Fibroblast of lung (primary cell): Measurements from ENCODE around the gene AGAP1. TPM values are rescaled to one million over a fixed set of nuclear protein-coding genes. Genes with fewer than 3 reads are reported as not detected.

Experiments used
- DNase-seq, 2 donors: peaks; one replicate each; pipeline versions ENCODE4 v3.0.0 to v3.0.0-alpha.2; 2010; ENCODE audit warnings: low read depth in 2 of 2
- H2AFZ ChIP-seq: 2 replicates; pipeline ENCODE4 v1.5.1; 2012; ENCODE audit warnings: low read length, control low read depth, inconsistent platforms
- H3K27ac ChIP-seq: 2 replicates; pipeline ENCODE4 v1.5.1; 2011; ENCODE audit warnings: low read length, control low read depth; ENCODE audit not compliant: insufficient read depth
- H3K27me3 ChIP-seq: 2 replicates; pipeline ENCODE4 v1.5.1; 2011; ENCODE audit warnings: mild to moderate bottlenecking, low read length; ENCODE audit not compliant: control insufficient read depth, insufficient read depth
- H3K36me3 ChIP-seq: 2 replicates; pipeline ENCODE4 v1.5.1; 2011; ENCODE audit warnings: low read length; ENCODE audit not compliant: control insufficient read depth, insufficient read depth
- H3K4me1 ChIP-seq: 2 replicates; pipeline ENCODE4 v1.5.1; 2011; ENCODE audit warnings: low read length; ENCODE audit not compliant: control insufficient read depth, insufficient read depth; ENCODE audit errors: extremely low read depth
- H3K4me2 ChIP-seq: 2 replicates; pipeline ENCODE4 v1.5.1; 2011; ENCODE audit warnings: low read length, control low read depth; ENCODE audit not compliant: insufficient read depth; ENCODE audit errors: extremely low read depth
- H3K4me3 ChIP-seq, 4 experiments: fragments of 200-600 bp in 1 of 4; sonication (generic) in 1 of 4; replicated peaks in 1 of 4; 2 replicates each; pipeline ENCODE4 v1.5.1; 2011 to 2016; ENCODE audit warnings: low read length in 4 of 4, low read depth in 3 of 4, mild to moderate bottlenecking in 3 of 4, control low read depth in 2 of 4, inconsistent platforms in 1 of 4, mixed read lengths in 1 of 4; ENCODE audit not compliant: insufficient read depth in 1 of 4; ENCODE audit errors: control extremely low read depth in 1 of 4
- H3K79me2 ChIP-seq: 2 replicates; pipeline ENCODE4 v1.5.1; 2012; ENCODE audit warnings: mild to moderate bottlenecking, low read length, inconsistent platforms; ENCODE audit not compliant: control insufficient read depth, insufficient read depth
- H3K9ac ChIP-seq: 2 replicates; pipeline ENCODE4 v1.5.1; 2011; ENCODE audit warnings: mild to moderate bottlenecking, low read length, control low read depth; ENCODE audit not compliant: insufficient read depth
- H3K9me3 ChIP-seq: 2 replicates; pipeline ENCODE4 v1.5.1; 2012; ENCODE audit warnings: low read depth, low read length; ENCODE audit not compliant: control insufficient read depth, insufficient read depth
- H4K20me1 ChIP-seq: 2 replicates; pipeline ENCODE4 v1.5.1; 2011; ENCODE audit warnings: low read length; ENCODE audit not compliant: control insufficient read depth, insufficient read depth; ENCODE audit errors: extremely low read depth
- EZH2 ChIP-seq: IDR thresholded peaks from 2 replicates; pipeline ENCODE4 v1.5.1; 2012; ENCODE audit warnings: low read length, control low read depth, mild to moderate bottlenecking; ENCODE audit errors: missing control alignments
- polyA plus RNA-seq, 2 donors: library from polyadenylated mRNA; depleted of rRNA in 1 of 2; stranded (reverse) in 1 of 2; unstranded in 1 of 2; fragments of >200 nt; gene quantifications; 2 replicates each; pipeline ENCODE4 v1.2.1, GENCODE V29; 2011 to 2012; ENCODE audit warnings: missing spikeins in 1 of 2
- total RNA-seq: library from RNA; depleted of rRNA; stranded (reverse); fragments of >200 nt; gene quantifications from 2 replicates; pipeline ENCODE4 v1.2.1, GENCODE V29; 2014
- TF ChIP-seq, protein P1 (sequence below), 2 donors: IDR thresholded peaks in 1 of 2; conservative IDR thresholded peaks in 1 of 2; 1 replicate in 1 of 2; 2 replicates in 1 of 2; pipeline ENCODE4 v1.5.1; 2011 to 2012; ENCODE audit warnings: low read length in 2 of 2, control low read depth in 1 of 2, inconsistent platforms in 1 of 2, low read depth in 1 of 2, mild to moderate bottlenecking in 1 of 2

Gene AGAP1
- total and polyA plus RNA-seq, 2 donors (not counting 1 experiment from before 2014, with no cell fraction given) = 10.6 to 14.0 TPM

DNA sequence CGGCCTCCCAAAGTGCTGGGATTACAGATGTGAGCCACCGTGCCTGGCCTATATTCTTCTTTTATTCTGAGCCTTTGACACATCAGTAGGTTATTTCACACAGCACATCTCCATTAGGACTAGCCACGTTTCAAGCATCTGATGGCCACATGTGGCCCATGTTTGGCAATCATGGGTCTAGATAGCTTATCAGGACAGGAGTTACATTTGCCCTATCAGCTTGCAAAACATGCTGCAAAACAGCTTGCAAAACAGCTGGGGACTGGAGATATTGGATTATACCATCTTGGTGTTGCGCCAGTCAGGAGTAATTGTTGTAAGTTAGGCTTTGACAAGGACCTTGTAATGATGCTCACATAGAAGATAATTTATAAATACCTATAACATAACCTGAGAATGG is 579.4 kb downstream of the AGAP1 start:
- H3K4me3 ChIP-seq = no peak overlapping the region
- H3K4me1 ChIP-seq = no peaks in the 10 kb centered on the region
- H2AFZ ChIP-seq = no peak overlapping the region
- TF ChIP-seq, protein P1, sequence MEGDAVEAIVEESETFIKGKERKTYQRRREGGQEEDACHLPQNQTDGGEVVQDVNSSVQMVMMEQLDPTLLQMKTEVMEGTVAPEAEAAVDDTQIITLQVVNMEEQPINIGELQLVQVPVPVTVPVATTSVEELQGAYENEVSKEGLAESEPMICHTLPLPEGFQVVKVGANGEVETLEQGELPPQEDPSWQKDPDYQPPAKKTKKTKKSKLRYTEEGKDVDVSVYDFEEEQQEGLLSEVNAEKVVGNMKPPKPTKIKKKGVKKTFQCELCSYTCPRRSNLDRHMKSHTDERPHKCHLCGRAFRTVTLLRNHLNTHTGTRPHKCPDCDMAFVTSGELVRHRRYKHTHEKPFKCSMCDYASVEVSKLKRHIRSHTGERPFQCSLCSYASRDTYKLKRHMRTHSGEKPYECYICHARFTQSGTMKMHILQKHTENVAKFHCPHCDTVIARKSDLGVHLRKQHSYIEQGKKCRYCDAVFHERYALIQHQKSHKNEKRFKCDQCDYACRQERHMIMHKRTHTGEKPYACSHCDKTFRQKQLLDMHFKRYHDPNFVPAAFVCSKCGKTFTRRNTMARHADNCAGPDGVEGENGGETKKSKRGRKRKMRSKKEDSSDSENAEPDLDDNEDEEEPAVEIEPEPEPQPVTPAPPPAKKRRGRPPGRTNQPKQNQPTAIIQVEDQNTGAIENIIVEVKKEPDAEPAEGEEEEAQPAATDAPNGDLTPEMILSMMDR (conservative IDR thresholded peaks at IDR 0.05 in 1 of 2, IDR thresholded peaks at IDR 0.05 in 1 of 2; ENCODE audit: low read depth in 1 of 2, low read length in 2 of 2) = no peak
- no peak for TF ChIP-seq EZH2
- no peak for DNase-seq
- H3K79me2 ChIP-seq = no peaks in the 10 kb centered on the region
- no peak overlapping the region for H3K4me2 ChIP-seq
- H3K27me3 ChIP-seq = no peaks in the 10 kb centered on the region
- H3K9ac ChIP-seq = no peak overlapping the region
- H3K27ac ChIP-seq = no peak overlapping the region
- H3K9me3 ChIP-seq = no peaks in the 10 kb centered on the region
- no peaks in the 10 kb centered on the region for H4K20me1 ChIP-seq
- no peaks in the 10 kb centered on the region for H3K36me3 ChIP-seq

DNA sequence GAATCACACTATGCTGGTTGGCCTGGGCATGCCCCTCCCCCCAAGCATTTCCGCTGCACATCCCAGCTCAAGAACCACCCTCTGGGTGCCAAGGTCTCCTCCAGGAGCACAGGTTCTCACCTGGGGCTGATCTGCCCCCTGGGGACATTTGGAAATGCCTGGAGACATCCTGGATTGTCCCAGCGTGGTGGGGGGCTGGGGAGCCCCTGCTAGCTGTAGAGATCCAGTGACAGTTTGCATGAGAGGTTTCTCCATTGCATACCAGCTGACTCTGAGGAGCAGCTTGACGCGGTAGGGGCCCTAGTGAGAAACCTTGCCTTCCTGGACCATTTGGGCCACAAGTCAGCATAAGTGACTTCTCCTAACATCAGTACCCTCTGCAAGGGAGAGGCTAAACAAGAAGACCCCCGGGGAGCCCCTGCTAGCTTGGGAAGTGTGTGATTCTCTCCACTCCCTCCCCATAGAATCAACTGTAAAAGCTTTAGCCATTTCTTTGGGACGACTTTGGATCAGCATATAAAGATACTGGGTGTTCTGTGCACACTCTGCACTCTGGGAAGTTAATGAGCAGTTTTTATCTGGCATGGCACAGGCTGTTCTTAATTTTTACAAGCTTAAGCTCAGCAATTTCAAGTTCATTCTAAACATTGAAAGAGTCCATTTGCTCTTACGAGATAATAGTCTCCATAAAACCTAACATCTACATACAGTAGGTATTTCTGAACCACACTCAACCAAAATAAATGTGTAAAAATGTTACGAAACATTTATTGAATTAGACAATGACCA is 580.2 kb downstream of the AGAP1 start:
- H3K36me3 ChIP-seq = no peaks in the 10 kb centered on the region
- no peak for DNase-seq
- H3K4me1 ChIP-seq = no peaks in the 10 kb centered on the region
- no peaks in the 10 kb centered on the region for H3K9me3 ChIP-seq
- no peaks in the 10 kb centered on the region for H4K20me1 ChIP-seq
- no peak for TF ChIP-seq EZH2
- TF ChIP-seq, protein P1 (conservative IDR thresholded peaks at IDR 0.05 in 1 of 2, IDR thresholded peaks at IDR 0.05 in 1 of 2; ENCODE audit: low read depth in 1 of 2, low read length in 2 of 2) = no peak
- no peaks in the 10 kb centered on the region for H3K27me3 ChIP-seq
- no peak overlapping the region for H2AFZ ChIP-seq
- no peak overlapping the region for H3K4me2 ChIP-seq
- H3K79me2 ChIP-seq = no peaks in the 10 kb centered on the region
- no peak overlapping the region for H3K9ac ChIP-seq
- H3K27ac ChIP-seq = no peak overlapping the region
- H3K4me3 ChIP-seq = no peak overlapping the region

DNA sequence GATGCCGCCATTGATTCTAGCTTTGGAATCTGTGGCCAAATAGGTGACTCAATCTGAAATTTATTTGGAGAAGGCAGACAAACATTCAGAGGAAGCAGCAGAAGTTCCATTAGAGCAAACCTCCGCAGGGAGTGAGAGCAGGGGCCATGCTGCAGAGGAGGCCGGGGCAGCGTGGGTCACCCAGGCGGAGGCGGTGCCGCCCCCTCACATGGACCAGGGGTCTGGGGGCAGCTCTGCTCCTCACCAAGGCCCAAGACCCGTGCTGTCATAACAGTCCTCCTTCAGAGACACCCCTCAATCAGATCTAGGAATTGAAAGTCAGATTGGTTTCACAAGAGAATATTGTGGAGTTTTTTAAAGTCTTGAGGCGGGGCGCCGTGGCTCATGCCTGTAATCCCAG is 582.0 kb downstream of the AGAP1 start:
- Histone ChIP-seq H3K36me3 (no peaks in the 10 kb centered on the region), H2AFZ (no peak overlapping the region), H3K27me3 (no peaks in the 10 kb centered on the region), H3K4me1 (no peaks in the 10 kb centered on the region), H3K27ac (no peak overlapping the region), H3K4me3 (no peak overlapping the region), H4K20me1 (no peaks in the 10 kb centered on the region), H3K9ac (no peak overlapping the region), H3K4me2 (no peak overlapping the region), H3K79me2 (no peaks in the 10 kb centered on the region), H3K9me3 (no peaks in the 10 kb centered on the region)
- no peak for TF ChIP-seq EZH2
- TF ChIP-seq, protein P1 (conservative IDR thresholded peaks at IDR 0.05 in 1 of 2, IDR thresholded peaks at IDR 0.05 in 1 of 2; ENCODE audit: low read depth in 1 of 2, low read length in 2 of 2) = no peak
- peak in 1 of 2 donors; percentile 13 for DNase-seq
